ENCODE results near the gene ORM1.

GRCh38 chr9:114363424-114363823 is 40.5 kb downstream of the ORM1 start:
- TF ChIP-seq PHF8 (conservative IDR thresholded peaks at IDR 0.05; ENCODE audit: low read depth, low read length) (no peak), EZH2 (IDR thresholded peaks at IDR 0.05; ENCODE audit: low read depth, low read length, severe bottlenecking) (no peak)

All from H1 (cell line).